AG04449 (cell line): ENCODE measurements around the gene GRM4.

Experiments used
- CTCF ChIA-PET: fragments of 350-600 bp; formaldehyde crosslinking; extraction: SDS; loops from one replicate; lab custom pipeline; 2021; ENCODE audit warnings: antibody characterized with exemption; lab: Yijun Ruan, JAX
- POLR2A ChIA-PET: fragments of 400-600, 350-600 bp; formaldehyde crosslinking; extraction: SDS; loops from one replicate; lab custom pipeline; 2020; ENCODE audit warnings: antibody characterized with exemption, inconsistent platforms; lab: Yijun Ruan, JAX
- DNase-seq: peaks from one replicate; pipeline ENCODE4 v3.0.0-alpha.2; 2010; ENCODE audit warnings: low read depth, low spot score
- H3K4me3 ChIP-seq: 2 replicates; pipeline ENCODE4 v1.5.1; 2011; ENCODE audit warnings: low read depth, mild to moderate bottlenecking, control low read depth, low read length
- TF ChIP-seq, protein P1 (sequence below): IDR thresholded peaks from one replicate; pipeline ENCODE4 v1.5.1; 2011; ENCODE audit warnings: mild to moderate bottlenecking, moderate library complexity, low read length, control low read depth, inconsistent platforms; ENCODE audit not compliant: insufficient read depth; ENCODE audit errors: missing control alignments

Gene GRM4

GRCh38 chr6:34029489-34030280 lies 116.2 kb downstream of the GRM4 start:
- CTCF ChIA-PET: interaction anchor here (1.0 to 7.2 kb wide), 4 partner anchors 11 to 319 kb away, joined by 3 to 179 read pairs (median 52); partner anchors contain the start of genes IP6K3 and UQCC2
- POLR2A ChIA-PET: no interaction called here
- no peak overlapping the region for H3K4me3 ChIP-seq
- TF ChIP-seq, protein P1, sequence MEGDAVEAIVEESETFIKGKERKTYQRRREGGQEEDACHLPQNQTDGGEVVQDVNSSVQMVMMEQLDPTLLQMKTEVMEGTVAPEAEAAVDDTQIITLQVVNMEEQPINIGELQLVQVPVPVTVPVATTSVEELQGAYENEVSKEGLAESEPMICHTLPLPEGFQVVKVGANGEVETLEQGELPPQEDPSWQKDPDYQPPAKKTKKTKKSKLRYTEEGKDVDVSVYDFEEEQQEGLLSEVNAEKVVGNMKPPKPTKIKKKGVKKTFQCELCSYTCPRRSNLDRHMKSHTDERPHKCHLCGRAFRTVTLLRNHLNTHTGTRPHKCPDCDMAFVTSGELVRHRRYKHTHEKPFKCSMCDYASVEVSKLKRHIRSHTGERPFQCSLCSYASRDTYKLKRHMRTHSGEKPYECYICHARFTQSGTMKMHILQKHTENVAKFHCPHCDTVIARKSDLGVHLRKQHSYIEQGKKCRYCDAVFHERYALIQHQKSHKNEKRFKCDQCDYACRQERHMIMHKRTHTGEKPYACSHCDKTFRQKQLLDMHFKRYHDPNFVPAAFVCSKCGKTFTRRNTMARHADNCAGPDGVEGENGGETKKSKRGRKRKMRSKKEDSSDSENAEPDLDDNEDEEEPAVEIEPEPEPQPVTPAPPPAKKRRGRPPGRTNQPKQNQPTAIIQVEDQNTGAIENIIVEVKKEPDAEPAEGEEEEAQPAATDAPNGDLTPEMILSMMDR: no peak
- DNase-seq: no peak

DNA sequence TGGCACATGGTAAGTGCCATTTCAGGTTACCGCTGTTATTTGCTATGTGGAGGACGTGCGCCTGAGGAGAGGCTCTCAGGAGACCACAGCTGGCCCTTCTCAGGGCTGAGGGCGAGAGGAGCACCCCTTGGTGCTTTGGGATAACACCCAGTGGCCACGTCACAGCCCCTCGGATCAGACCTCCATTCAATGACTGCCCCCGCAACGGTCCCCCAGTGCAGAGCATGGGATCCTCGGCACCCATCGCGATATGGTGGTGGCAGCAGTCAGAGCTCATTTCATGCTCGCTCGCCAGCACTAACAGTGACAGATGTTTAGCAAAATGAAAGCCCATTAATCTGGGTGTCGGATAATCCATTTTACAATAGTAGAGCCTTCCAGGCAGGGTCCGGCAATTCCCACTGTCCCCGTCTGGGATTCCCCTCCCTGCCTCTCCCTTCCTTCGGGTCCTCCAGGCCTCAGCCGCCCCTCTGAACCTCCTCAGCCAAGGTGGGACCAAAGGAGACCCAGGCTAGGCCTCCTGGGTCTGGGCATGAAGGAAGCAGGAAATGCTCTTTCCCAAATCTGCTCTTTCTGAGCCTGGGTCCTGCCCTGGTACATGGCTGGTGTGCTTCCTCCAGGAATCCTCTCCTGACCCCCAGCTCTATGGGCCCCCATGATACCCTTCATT lies 117.1 kb downstream of the GRM4 start:
- CTCF ChIA-PET: interaction anchor here (1.2 to 7.2 kb wide), 13 partner anchors 10 to 442 kb away, joined by 3 to 179 read pairs (median 6); partner anchors contain the start of genes IP6K3 and UQCC2

GRCh38 chr6:34027939-34028441 lies 117.9 kb downstream of the GRM4 start:
- DNase-seq: no peak
- ChIA-PET CTCF (interaction anchor here (0.7 to 7.2 kb wide), 33 partner anchors 9 to 453 kb away, joined by 3 to 179 read pairs (median 4); partner anchors contain the start of genes IP6K3 and UQCC2), POLR2A (interaction anchor here (0.5 to 2.3 kb wide), 2 partner anchors 257 to 317 kb away, joined by 3 to 6 read pairs; no protein-coding TSS in a partner anchor)
- no peak overlapping the region for H3K4me3 ChIP-seq
- TF ChIP-seq, protein P1: no peak

More for the DNA sequence above, 117.1 kb downstream of the GRM4 start:
- no peak overlapping the region for H3K4me3 ChIP-seq
- POLR2A ChIA-PET: interaction anchor here (0.5 to 2.3 kb wide), 2 partner anchors 234 to 258 kb away, joined by 3 to 6 read pairs; no protein-coding TSS in a partner anchor
- DNase-seq: no peak
- TF ChIP-seq, protein P1: no peak

DNA sequence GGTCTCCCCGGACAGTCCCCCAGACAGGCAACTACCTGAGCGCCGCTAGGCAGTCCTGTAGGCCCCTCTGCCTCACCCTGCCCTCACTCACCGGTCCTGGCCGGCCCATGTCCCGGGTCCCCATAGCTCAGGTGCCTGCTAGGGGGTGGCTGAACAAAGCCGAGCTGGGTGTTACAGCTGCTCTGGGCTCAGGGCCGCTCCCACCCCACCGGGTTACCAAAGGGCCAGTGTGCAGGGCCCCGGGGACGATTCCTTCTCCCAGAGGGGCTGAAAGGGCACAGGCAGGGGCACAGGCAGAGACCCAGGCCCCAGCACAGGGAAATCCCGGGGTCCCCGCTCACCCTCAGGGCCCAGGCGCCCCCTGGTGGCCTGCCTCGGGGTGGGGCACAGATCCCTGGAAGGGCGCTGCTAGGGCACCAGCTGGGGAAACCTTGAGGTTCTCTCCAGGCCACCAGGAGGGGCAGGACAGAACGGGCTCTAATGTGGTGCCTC lies 118.4 kb downstream of the GRM4 start:
- no peak overlapping the region for H3K4me3 ChIP-seq
- ChIA-PET CTCF (interaction anchor here (0.6 to 7.2 kb wide), 44 partner anchors 8 to 452 kb away, joined by 3 to 179 read pairs (median 4); partner anchors contain the start of genes IP6K3 and UQCC2), POLR2A (interaction anchor here (0.5 to 2.3 kb wide), 2 partner anchors 256 to 316 kb away, joined by 3 to 6 read pairs; no protein-coding TSS in a partner anchor)
- TF ChIP-seq, protein P1: peak; percentile 90
- DNase-seq: no peak

GRCh38 chr6:34025861-34026260 lies 120.0 kb downstream of the GRM4 start:
- POLR2A ChIA-PET: no interaction called here
- CTCF ChIA-PET: interaction anchor here (0.7 to 7.2 kb wide), 14 partner anchors 8 to 439 kb away, joined by 3 to 179 read pairs (median 5); partner anchors contain the start of genes IP6K3 and UQCC2
- no peak overlapping the region for H3K4me3 ChIP-seq
- no peak for DNase-seq
- TF ChIP-seq, protein P1: no peak
